ENCODE results near the gene NFS1.

DNA sequence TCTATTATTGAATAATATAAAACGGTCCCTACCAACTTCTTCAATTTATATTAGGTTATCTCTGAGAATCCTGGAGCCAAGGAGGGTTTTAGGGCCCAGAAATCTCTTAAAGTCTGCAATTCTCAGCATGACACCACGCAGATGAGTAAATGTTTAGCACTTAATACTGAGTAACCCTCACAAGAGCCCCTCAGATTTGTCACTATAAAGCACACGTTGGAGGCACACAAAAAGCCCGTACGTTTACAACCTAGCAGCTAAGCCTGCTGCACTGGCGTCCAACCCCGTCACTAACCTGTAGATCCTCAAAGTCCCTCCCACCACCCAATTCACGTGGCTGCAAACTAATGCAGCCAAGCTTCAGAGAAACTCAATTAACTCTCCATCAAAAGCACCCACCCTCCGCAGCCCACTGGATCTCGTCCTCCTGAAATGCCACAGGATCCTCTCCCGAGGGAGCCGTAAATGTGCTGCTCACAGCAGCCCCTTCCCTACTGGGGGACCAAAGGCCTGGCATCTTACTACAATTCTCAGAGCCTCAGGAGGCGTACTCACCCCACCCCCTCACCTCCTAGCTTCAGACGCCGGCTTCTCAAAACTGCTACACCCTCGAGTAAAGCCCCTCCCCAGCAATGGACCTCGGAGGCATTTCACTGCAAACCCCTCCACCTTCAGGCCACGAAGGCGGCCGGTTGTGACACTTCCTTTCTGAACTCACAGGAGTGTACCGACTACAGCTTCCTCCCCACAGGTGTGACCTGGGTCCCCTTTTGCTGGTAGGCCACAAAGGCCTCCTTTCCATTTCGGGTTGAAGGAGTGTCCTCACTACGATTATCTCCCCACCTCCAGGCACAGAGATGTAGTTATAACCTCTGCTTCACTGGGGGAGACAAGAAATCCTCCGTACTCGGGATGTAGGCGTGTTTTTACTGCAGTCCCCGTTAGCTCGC lies 35.4 kb downstream of the NFS1 start:
- TF ChIP-seq TAF1 (conservative IDR thresholded peaks at IDR 0.05): no peak
- TF ChIP-seq, protein P1, sequence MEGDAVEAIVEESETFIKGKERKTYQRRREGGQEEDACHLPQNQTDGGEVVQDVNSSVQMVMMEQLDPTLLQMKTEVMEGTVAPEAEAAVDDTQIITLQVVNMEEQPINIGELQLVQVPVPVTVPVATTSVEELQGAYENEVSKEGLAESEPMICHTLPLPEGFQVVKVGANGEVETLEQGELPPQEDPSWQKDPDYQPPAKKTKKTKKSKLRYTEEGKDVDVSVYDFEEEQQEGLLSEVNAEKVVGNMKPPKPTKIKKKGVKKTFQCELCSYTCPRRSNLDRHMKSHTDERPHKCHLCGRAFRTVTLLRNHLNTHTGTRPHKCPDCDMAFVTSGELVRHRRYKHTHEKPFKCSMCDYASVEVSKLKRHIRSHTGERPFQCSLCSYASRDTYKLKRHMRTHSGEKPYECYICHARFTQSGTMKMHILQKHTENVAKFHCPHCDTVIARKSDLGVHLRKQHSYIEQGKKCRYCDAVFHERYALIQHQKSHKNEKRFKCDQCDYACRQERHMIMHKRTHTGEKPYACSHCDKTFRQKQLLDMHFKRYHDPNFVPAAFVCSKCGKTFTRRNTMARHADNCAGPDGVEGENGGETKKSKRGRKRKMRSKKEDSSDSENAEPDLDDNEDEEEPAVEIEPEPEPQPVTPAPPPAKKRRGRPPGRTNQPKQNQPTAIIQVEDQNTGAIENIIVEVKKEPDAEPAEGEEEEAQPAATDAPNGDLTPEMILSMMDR (IDR thresholded peaks at IDR 0.05; ENCODE audit: low read depth, low read length, missing input control): no peak
- no peak for TF ChIP-seq HNF4G (IDR thresholded peaks at IDR 0.05)
- no peak for TF ChIP-seq SP1 (IDR thresholded peaks at IDR 0.05)
- TF ChIP-seq, protein P2, sequence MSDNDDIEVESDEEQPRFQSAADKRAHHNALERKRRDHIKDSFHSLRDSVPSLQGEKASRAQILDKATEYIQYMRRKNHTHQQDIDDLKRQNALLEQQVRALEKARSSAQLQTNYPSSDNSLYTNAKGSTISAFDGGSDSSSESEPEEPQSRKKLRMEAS (IDR thresholded peaks at IDR 0.05): no peak
- TF ChIP-seq YY1 (IDR thresholded peaks at IDR 0.05): no peak
- no peak for TF ChIP-seq GABPA (IDR thresholded peaks at IDR 0.05 in 1 of 2, conservative IDR thresholded peaks at IDR 0.05 in 1 of 2)

Measured in liver (tissue), 3 donors.